Putamen (tissue), 1 donor: ENCODE measurements around the gene PKIG.
"Not testable (repeated sequence)": the region's sequence is repeated elsewhere in the genome, so short reads cannot be mapped to it uniquely, and the experiment has no call there.

Experiments used
- DNase-seq: peaks from one replicate; pipeline ENCODE4 v3.0.0-alpha.2; 2016; ENCODE audit warnings: low spot score

The PKIG gene

DNA sequence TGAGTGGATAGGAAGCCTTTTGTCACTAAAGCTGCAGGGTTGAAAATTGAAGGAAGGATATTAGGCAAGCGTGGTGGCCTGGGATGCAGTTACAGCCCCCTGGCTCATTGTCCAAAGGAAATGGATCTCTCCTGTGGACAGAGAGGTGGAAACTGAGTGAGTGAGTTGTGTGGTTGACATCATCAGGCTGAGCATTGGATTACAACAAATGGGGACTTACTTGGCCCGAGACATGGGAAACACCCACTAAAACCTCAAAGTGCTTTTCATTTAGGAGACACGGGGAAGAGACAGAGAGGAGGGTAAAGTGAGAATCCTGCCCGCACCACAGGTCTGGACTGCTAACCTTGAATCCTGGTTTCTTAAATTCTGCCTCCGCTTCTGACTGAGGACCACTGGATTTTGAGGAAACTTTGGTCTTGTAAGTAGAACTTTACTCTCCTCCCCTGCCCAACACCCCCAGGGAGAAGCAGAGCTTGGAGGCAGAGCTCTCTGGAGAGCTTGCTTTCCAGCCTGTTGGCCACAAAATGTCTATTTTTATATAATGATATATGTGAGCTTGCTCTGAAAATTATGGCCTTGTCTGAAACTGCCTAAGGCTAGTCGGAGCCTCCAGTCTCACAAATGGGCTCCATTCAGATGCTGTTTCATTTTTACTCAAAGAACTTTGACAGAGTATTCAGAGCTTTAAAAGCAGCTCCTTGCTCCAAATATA lies at the start of gene PKIG:
Gene PKIG, plus strand, starts transcription at position 269 of the 715 bp plus-strand sequence. CDS start 31,978 bp downstream, outside the sequence.
- no peak for DNase-seq

GRCh38 chr20:44532981-44533331 lies 49.4 kb upstream of the PKIG start:
- no peak for DNase-seq

DNA sequence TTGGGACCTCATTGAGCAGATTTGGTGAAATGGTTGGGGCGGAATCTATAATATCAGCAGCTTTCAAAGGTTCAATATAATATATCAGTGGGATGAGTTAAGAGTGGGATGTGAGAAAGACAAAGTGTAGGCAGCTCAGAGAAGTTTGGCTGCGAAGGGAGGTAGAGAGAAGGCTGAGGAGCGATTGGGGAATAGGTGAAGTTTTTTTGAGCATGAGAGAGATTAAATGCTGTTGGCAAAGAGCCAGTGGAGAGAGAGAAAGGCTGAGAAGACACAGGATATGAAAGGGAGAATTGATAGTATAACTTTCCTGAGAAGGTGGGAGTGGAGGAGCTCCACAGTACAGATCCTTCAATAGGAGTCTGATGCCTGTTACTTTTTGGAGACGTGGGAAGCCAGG lies 48.5 kb upstream of the PKIG start:
- DNase-seq, result peak; percentile 85

DNA sequence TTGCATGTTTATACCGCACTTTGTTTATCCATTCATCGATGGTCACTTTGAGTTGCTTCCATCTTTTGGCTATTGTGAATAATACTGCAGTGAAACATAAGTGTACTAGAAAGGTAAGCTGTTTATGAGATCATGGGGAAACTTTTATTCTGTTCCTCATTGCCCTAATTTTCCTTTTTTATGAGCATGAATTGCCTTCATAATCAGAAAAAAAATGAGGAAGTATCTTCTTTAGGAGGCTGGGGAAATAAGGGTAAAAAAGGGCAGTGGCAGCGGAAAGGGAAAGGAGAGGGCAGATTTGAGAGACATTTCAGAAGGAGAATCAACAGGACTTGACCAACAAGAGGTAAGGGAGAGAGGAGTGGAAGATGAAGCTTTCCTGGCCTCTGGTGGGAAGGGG lies 46.2 kb upstream of the PKIG start:
- no peak for DNase-seq

DNA sequence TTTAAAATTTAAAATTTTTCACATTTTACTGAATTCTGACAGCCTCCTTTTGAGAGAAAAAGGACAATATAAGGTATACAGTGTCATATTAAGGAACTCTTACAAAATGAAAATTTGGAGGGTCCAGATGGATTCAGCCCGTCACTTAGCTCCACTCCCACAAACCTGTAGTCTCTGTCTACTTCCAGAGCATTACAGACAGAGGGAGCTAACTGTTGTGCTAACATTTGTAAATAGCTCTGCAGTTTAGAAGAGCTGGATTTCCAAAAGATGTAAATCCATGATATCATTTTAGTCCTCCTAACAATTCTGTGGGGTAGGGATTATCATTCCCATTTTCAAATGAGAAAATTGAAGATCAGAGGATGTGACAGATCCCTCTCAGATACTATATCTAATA lies 44.4 kb upstream of the PKIG start:
- no peak for DNase-seq

GRCh38 chr20:44540834-44541233 lies 41.5 kb upstream of the PKIG start:
- DNase-seq, result no peak

- DNase-seq, result no peak
Measured at GRCh38 chr20:44541992-44542391, 40.4 kb upstream of the PKIG start.

DNA sequence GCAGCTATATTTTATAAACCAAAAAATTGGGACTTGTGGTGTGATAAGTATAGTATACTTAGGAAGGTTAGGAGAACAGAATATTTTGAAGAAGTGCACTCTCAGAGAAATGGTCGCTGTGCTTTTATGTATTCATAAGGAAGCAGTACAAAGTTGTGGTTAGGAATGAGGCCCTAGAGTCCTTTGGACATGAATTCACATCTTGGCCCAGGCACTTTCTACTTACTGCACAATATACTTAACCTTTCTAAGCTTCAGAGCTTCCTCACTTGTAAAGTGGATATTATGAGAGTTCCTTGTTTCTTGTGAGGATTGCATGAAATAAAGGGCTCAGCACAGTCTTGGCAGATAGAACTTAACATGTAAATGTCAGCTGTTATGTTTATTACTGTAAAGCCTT lies 39.5 kb upstream of the PKIG start:
- DNase-seq, result no peak

- DNase-seq, result no peak
Measured at GRCh38 chr20:44543358-44543757, 39.0 kb upstream of the PKIG start.

DNA sequence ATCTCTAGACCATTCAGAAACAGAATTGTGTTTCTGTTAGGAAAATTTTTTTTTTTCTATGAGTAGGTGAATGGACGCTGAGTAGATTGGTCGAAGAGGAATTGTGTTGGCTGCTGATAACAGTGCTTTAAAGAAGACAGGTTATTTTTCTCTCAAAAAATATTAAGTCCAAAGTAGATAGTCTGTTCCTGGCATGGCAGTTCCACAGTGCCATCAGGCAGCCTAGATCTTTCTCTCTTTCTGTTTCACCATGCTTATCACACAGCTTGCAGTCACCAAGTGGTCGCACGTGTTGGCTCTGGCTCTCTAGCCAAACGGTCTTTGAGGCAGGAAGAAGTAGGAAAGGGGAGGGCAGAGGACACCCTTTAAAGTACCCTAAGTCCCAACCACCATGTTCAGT lies 38.1 kb upstream of the PKIG start:
- DNase-seq, result no peak

DNA sequence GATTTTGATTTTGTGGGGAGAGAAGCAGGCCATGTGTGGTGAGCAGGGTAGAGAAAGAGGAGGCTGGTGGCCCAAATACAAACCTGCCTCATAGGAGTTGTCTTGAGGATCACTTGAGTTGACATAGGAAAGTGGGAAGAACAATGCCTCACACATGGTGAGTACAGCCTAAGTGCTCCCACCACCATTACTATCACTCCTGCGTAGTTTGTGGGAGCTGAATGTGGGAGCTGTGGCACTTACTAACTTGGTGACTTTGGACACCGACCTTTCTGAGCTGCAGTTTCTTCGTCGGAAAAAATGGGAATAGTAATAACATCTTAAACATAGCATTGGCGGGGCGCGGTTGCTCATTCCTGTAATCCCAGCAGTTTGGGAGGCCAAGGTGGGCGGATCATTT lies 35.0 kb upstream of the PKIG start:
- no peak for DNase-seq

DNA sequence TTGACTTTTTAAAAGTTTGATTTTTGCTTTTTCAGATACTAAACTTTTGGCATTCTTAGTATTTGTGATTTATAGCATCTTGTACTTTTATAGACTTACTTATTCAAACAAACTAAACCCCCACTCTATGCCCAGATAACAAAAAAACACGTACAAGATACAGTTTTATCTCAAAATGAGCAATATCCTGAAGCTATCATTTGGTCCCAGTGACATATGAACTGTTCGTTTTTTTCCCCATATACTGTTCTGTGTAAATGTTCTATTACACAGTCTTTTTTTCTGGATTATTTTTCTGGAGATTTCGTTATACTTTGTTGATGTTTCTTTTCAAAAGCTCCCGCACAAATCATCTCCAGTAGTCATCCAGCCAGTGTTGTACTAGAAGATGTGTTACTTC lies 33.3 kb upstream of the PKIG start:
- no peak for DNase-seq

GRCh38 chr20:44552050-44552449 lies 30.3 kb upstream of the PKIG start:
- DNase-seq, result no peak

DNA sequence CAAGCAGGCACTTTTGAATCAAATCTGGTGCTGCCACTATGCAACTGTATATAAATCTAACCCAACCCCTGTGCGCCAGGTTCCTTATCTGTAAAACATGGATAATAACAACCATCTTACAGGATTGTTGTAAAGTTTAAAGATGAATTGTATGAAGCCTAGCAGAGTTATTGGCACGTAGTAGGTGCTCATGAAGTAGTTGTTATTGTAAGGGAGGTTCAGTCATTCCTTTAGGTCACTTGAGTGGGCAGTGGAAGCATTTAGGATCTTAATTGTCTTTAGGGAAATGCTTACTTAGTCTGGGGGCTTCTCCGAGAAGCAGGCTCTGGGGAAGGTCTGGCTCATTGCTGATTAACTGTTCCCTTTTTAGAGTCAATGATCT lies 29.8 kb upstream of the PKIG start:
- no peak for DNase-seq

DNA sequence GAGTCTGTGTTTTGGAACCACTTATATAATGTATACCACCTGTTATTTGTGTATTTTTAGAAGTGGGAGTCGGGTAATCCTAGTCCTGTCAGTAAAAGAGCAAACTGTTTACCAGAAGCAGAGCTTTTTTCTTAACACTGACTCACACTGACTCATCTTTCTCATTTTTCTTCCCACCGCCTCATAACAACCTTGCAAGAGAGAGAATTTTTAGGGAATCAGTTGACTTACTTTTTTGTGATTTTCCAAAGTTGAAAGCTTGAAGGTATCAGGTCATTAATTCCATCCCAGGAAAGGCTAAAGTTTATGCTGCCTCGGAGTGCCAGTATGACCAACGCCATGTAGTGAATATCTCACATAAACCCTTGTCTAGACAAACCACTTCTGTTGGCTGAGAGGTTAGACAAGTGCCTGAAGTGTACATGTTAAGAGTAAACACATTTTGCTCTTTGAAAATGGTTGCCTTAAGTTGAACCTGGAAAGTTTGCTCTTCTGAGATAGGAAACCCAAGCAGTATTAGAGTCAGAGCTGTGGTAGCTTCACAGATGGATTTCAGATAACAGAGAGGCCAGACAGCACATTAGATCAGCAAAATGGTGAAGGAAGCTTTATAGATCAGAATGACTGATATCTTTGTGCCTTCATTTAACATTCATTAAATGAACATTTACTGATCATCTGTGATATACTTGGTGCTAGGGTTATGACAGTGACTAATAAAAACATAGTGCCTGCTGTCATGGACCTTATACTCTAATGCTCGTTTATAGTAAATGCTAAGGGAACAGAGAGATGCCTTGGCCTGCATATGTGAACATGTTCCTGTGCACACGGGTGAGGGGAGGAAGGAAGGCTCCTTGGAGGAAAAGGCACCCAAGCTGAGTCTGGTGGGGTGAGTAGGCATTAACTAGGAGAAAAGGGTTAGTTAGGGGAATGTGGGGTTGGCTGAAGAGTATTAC lies 29.1 kb upstream of the PKIG start:
- no peak for DNase-seq

DNA sequence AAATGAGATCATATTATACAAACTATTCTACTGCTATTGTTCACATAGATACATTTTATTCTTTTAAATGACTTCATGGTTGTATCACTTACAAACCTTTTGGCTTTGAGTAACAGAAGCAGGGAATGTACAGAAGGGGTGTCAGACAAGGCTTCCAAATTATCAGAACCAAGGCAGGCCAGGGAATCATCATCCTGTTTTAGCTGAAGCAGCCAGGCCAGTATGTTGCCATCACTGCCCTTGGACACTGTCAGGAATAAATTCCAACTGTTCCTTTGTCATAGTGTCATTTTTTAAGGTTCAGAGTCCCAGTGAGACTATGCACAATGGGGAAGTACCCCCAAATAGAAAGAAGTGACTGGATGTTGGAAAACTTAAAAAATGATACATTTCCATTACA lies 23.1 kb upstream of the PKIG start:
- DNase-seq, result no peak

- DNase-seq, result no peak
Measured at GRCh38 chr20:44560229-44560628, 22.1 kb upstream of the PKIG start.

GRCh38 chr20:44560818-44561217 lies 21.6 kb upstream of the PKIG start:
- not testable (repeated sequence) for DNase-seq

DNA sequence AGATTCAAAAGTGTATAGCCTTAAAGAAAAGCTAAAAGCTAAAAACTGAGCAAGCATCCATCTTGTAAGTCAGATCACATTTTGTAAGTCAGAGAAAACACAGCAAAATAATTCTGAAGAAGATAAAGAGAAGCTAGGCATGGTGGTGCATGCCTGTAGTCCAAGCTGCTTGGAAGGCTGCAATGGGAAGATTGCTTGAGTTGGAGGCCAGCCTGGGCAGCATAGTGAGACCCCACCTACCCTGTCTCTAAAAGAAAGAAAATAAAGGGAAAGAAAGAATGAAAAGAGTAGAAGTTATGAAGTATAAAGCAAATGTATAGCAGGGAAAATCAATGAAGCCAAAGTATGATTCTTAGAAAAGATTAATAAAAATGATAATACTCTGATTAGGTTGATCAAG lies 20.5 kb upstream of the PKIG start:
- no peak for DNase-seq

DNA sequence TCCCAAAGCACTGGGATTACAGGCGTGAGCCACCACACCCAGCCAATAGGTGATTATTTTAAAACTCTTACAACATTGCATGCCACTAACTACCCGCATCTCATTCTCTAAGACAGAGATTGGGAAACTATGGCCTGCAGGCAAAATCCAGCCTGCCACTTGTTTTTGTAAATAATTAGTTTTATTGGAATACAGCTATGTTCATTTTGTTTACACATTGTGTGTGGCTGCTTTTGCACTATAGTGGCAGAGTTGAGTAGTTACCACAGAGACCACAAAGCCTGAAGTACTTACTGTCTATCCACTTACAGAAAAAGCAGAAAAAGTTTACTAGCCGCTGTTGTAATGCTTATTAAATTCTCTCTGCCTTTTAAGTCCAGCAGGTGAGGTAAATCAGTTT lies 16.4 kb upstream of the PKIG start:
- no peak for DNase-seq

DNA sequence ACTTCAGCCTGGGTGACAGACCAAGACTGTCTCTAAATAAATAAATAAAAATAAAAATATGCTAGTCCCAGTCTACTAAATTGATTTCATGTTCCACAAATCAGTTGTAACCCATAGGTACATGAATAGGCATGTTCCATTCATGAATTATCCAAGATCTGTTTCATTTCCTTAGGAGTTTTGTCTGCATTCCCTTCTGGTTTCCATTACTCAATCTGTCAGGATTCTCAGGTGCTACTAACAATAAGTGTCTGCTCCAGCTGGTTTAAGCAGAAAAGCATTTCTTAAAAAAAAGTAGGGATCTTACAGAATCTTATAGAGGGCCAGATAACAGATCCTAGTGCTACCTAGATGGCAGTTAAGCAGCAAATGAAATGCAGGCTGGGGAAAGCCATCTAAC lies 15.6 kb upstream of the PKIG start:
- DNase-seq, result no peak

- no peak for DNase-seq
Measured at GRCh38 chr20:44570367-44570766, 12.0 kb upstream of the PKIG start.

DNA sequence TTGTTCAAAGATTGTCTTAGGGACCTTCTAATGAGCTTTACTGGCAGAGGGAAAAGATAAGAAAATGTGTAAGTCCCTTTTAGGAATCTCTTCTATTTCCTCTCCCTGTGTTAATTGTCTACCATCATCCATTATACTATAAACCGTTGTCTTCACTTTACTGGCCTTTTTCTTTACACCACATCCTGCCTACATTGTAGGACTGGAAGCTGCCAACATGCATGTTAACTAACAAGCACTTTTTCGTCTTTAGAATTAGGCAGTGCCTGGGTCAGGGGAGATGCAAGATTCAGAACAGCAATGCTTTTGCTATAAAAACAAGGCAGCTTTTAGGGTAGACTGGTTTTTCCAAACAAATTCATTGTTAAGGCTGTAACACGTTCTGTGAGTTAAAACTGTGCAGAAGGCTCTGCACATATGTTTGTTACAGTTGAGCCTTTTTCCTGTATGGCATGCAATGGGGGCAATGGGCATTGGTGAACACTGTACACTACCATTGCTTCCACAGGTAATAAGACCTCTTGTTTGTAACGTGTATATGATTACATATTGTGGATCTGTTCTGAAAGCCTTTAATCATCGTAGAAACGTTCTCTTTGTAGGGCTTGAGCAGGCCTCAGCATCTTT lies 10.9 kb upstream of the PKIG start:
- DNase-seq, result no peak
